ENCODE measurements around the gene PFAS. TPM values are rescaled to one million over a fixed set of nuclear protein-coding genes. Genes with fewer than 3 reads are reported as not detected.
A peak's percentile ranks its signal among the peaks of the same experiment; 100 is the strongest.

The PFAS gene
- total RNA-seq, 1 experiment from 2014 or later: 228 TPM

DNA sequence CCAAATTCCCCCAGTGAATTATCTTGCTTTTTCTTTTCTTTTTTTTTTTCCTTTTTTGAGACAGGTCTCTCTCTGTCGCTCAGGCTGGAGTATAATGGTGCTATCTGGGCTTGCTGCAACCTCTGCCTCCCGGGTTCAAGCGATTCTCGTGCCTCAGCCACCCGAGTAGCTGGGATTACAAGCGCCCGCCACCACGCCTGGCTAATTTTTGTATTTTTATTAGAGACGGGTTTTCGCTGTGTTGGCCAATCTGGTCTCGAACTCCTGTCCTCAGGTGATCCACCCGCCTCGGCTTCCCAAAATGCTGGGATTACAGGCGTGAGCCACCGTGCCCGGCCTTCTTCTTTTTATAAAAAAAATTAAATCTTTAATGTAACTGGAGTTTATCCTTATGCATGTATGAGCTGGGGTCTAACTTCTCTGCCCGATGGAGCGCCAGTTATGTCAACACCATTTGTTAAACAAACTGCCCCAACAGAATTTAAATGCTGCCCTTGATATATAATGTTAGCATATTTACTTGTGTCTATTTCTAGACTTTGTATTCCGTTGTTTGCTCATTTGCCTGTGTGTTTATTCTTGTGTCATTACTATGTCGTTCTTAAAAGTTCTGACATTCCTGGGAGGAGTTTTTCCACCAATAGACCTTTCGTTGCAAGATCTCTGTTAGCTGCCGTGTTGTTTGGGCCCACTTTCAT, 38.2 kb upstream of the PFAS start:
- no peak overlapping the region for H3K18ac ChIP-seq (ENCODE audit: insufficient read length, low read depth, low read length)
- H3K9me3 Mint-ChIP-seq: no peaks in the 10 kb centered on the region

More for the DNA sequence above, 38.2 kb upstream of the PFAS start:
- Histone ChIP-seq H3K23ac (ENCODE audit: insufficient read length, low read depth, low read length) (no peak overlapping the region), H3K14ac (ENCODE audit: insufficient read depth, low read length) (no peak overlapping the region), H3K4ac (ENCODE audit: low read depth, low read length) (no peak overlapping the region), H2AFZ (ENCODE audit: low read length) (no peak overlapping the region), H2AK5ac (ENCODE audit: insufficient read length, low read length) (no peak overlapping the region), H2BK15ac (ENCODE audit: low read depth, low read length) (no peak overlapping the region), H3K27ac (ENCODE audit: insufficient read length, low read depth, low read length) (no peak overlapping the region), H4K20me1 (ENCODE audit: control insufficient read depth, insufficient read depth, insufficient read length) (no peaks in the 10 kb centered on the region), H3K79me1 (ENCODE audit: insufficient read depth, low read depth, low read length, poor library complexity, severe bottlenecking) (peaks cover 3% of the 10 kb centered on the region), H3T11ph (ENCODE audit: low read length) (no peak overlapping the region), H2BK12ac (ENCODE audit: insufficient read length, low read depth, low read length) (no peak overlapping the region), H2BK120ac (ENCODE audit: low read depth, low read length, poor library complexity, severe bottlenecking) (no peak overlapping the region), H4K5ac (ENCODE audit: insufficient read length, low read depth, low read length) (no peak overlapping the region), H4K8ac (replicated peaks; ENCODE audit: insufficient read length, low read depth, low read length) (no peak overlapping the region), H2BK5ac (ENCODE audit: insufficient read length, low read length) (no peak overlapping the region), H3K9ac (ENCODE audit: extremely low read depth, insufficient read length, low read length) (no peak overlapping the region), H3K56ac (ENCODE audit: insufficient read length, low read depth, low read length) (no peak overlapping the region), H3K4me2 (ENCODE audit: insufficient read depth, insufficient read length, low read length) (peak overlapping the region; percentile 50), H3K27me3 (ENCODE audit: insufficient read depth, low read length) (no peaks in the 10 kb centered on the region), H3K79me2 (ENCODE audit: insufficient read depth, low read length) (peaks cover 4% of the 10 kb centered on the region; the same call in 1 of the 2 replicates), H3K9me3 (ENCODE audit: control insufficient read depth, low read depth, low read length) (no peaks in the 10 kb centered on the region), H2BK20ac (ENCODE audit: low read depth, low read length, poor library complexity, severe bottlenecking) (no peak overlapping the region), H3K23me2 (ENCODE audit: insufficient read length, low read depth, low read length, poor library complexity, severe bottlenecking) (peaks cover 4% of the 10 kb centered on the region), H4K91ac (ENCODE audit: insufficient read length, low read depth, low read length) (no peak overlapping the region), H3K4me1 (ENCODE audit: insufficient read depth, low read length) (no peaks in the 10 kb centered on the region)
- Mint-ChIP-seq H3K27ac (peak overlapping the region; percentile 96 to 99 (median 99); a peak in 5 of 7 replicates), H3K4me1 (peaks cover 10 to 18% of the 10 kb centered on the region in 2 experiments), H3K27me3 (ENCODE audit: low read depth) (peaks cover 2% of the 10 kb centered on the region; the same call in 1 of the 2 replicates), H3K4me3 (peak overlapping the region; percentile 91 to 99), H3K36me3 (ENCODE audit: insufficient read depth in 1 of 3, low read depth in 3 of 3) (peaks cover 18 to 22% (median 22%) of the 10 kb centered on the region in 3 experiments)
- no peak for DNase-seq
- WGBS (ENCODE audit: extremely low coverage, insufficient read length, low lambda C conversion rate): no CpG with 5 or more reads among the region's 22 CpGs
- TF ChIP-seq, protein P1, sequence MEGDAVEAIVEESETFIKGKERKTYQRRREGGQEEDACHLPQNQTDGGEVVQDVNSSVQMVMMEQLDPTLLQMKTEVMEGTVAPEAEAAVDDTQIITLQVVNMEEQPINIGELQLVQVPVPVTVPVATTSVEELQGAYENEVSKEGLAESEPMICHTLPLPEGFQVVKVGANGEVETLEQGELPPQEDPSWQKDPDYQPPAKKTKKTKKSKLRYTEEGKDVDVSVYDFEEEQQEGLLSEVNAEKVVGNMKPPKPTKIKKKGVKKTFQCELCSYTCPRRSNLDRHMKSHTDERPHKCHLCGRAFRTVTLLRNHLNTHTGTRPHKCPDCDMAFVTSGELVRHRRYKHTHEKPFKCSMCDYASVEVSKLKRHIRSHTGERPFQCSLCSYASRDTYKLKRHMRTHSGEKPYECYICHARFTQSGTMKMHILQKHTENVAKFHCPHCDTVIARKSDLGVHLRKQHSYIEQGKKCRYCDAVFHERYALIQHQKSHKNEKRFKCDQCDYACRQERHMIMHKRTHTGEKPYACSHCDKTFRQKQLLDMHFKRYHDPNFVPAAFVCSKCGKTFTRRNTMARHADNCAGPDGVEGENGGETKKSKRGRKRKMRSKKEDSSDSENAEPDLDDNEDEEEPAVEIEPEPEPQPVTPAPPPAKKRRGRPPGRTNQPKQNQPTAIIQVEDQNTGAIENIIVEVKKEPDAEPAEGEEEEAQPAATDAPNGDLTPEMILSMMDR (conservative IDR thresholded peaks at IDR 0.05): no peak

All from H9 (cell line).